ENCODE data around the gene LENG9. TPM values are rescaled to one million over a fixed set of nuclear protein-coding genes. Genes with fewer than 3 reads are reported as not detected.

The LENG9 gene
- total RNA-seq, 1 donor from 2014 or later: 3.9 TPM

- Mint-ChIP-seq H3K27ac (no peak overlapping the region), H3K27me3 (peaks cover 30% of the 10 kb centered on the region), H3K4me1 (ENCODE audit: unreplicated experiment) (peaks cover 7% of the 10 kb centered on the region), H3K9me3 (no peaks in the 10 kb centered on the region), H3K4me3 (peak overlapping the region; percentile 25), H3K36me3 (no peaks in the 10 kb centered on the region)
- DNase-seq (ENCODE audit: extremely low spot score, unreplicated experiment): no peak
- TF ChIP-seq, protein P1, sequence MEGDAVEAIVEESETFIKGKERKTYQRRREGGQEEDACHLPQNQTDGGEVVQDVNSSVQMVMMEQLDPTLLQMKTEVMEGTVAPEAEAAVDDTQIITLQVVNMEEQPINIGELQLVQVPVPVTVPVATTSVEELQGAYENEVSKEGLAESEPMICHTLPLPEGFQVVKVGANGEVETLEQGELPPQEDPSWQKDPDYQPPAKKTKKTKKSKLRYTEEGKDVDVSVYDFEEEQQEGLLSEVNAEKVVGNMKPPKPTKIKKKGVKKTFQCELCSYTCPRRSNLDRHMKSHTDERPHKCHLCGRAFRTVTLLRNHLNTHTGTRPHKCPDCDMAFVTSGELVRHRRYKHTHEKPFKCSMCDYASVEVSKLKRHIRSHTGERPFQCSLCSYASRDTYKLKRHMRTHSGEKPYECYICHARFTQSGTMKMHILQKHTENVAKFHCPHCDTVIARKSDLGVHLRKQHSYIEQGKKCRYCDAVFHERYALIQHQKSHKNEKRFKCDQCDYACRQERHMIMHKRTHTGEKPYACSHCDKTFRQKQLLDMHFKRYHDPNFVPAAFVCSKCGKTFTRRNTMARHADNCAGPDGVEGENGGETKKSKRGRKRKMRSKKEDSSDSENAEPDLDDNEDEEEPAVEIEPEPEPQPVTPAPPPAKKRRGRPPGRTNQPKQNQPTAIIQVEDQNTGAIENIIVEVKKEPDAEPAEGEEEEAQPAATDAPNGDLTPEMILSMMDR (conservative IDR thresholded peaks at IDR 0.05): no peak
These were observed 33.9 kb downstream of the LENG9 start for GRCh38 chr19:54429545-54430227.

GRCh38 chr19:54429176-54429495 is 34.4 kb downstream of the LENG9 start:
- Mint-ChIP-seq H3K4me1 (ENCODE audit: unreplicated experiment) (peaks cover 7% of the 10 kb centered on the region), H3K27me3 (peaks cover 30% of the 10 kb centered on the region), H3K36me3 (no peaks in the 10 kb centered on the region), H3K27ac (no peak overlapping the region), H3K9me3 (no peaks in the 10 kb centered on the region), H3K4me3 (peak overlapping the region; percentile 25)
- no peak for DNase-seq (ENCODE audit: extremely low spot score, unreplicated experiment)
- TF ChIP-seq, protein P1 (conservative IDR thresholded peaks at IDR 0.05): no peak

- peaks cover 7% of the 10 kb centered on the region for H3K4me1 Mint-ChIP-seq (ENCODE audit: unreplicated experiment)
- H3K27ac Mint-ChIP-seq: no peak overlapping the region
These were observed 35.0 kb downstream of the LENG9 start for GRCh38 chr19:54428323-54429175.

GRCh38 chr19:54427586-54427985 is 36.0 kb downstream of the LENG9 start:
- Mint-ChIP-seq H3K4me1 (ENCODE audit: unreplicated experiment) (peaks cover 7% of the 10 kb centered on the region), H3K27me3 (peaks cover 38% of the 10 kb centered on the region), H3K9me3 (no peaks in the 10 kb centered on the region), H3K36me3 (no peaks in the 10 kb centered on the region), H3K4me3 (no peak overlapping the region), H3K27ac (no peak overlapping the region)
- DNase-seq (ENCODE audit: extremely low spot score, unreplicated experiment): no peak
- TF ChIP-seq, protein P1 (conservative IDR thresholded peaks at IDR 0.05): no peak

More at GRCh38 chr19:54428323-54429175, 35.0 kb downstream of the LENG9 start:
- no peak for DNase-seq (ENCODE audit: extremely low spot score, unreplicated experiment)
- no peaks in the 10 kb centered on the region for H3K9me3 Mint-ChIP-seq
- TF ChIP-seq, protein P1 (conservative IDR thresholded peaks at IDR 0.05): no peak
- H3K4me3 Mint-ChIP-seq: no peak overlapping the region
- no peaks in the 10 kb centered on the region for H3K36me3 Mint-ChIP-seq
- H3K27me3 Mint-ChIP-seq: peaks cover 33% of the 10 kb centered on the region

DNA sequence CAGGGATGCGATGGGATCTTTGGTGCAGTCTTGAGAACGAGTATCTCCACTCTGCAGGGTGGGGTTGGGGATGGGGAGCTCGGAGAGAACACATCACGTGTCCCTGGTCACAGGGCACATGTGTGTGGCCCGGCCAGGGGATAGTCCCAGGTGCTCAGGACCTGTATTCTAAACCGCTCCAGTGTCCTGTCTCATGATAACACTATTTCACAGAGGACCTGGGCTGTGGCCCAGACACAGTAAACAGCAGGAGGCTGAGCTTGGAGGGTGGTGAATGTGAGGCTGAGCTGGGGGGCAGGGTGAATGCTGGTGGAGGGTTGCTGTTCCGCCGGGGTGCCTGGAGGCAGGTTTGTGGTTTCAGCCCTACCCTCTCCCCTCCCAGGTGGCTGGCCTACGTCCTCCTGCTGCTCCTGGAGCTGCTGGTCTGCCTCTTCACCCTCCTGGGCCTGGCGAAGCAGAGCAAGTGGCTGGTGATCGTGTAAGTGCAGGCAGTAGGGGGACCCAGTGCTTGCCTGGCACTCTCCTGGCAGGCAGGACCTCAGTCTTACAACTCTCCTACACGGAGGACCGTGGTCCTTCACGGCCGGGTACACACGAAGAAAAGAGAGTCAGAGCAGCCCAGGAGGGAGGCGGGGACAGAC is 37.2 kb downstream of the LENG9 start:
- TF ChIP-seq, protein P1 (conservative IDR thresholded peaks at IDR 0.05): no peak
- H3K27ac Mint-ChIP-seq: peak overlapping the region; percentile 67
- peaks cover 5% of the 10 kb centered on the region for H3K4me1 Mint-ChIP-seq (ENCODE audit: unreplicated experiment)
- no peaks in the 10 kb centered on the region for H3K36me3 Mint-ChIP-seq
- no peak for DNase-seq (ENCODE audit: extremely low spot score, unreplicated experiment)
- H3K27me3 Mint-ChIP-seq: peaks cover 38% of the 10 kb centered on the region
- no peaks in the 10 kb centered on the region for H3K9me3 Mint-ChIP-seq
- H3K4me3 Mint-ChIP-seq: no peak overlapping the region
